ENCODE data around the gene EXOC6B.

The EXOC6B gene

DNA sequence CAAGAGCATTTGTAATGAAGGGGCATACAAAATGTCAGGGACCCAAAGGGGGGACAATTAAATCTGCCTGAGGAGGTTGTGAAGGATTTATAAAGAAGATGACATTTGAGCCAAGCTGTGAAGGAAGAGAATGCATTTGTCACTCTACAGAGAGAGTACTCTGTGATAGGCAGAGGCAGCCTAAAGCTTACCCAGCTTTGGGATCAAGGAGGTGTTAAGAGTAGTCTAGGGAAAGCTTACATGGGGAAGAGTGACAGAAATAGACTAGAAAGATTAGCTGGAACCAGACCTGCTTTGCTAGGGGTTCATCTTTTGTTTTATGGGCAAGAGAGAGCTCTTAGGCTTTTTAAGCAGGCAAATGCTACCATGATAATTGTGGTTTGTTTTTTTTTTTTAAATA lies 509.1 kb downstream of the EXOC6B start:
- H3K27me3 ChIP-seq (replicated peaks; ENCODE audit: control insufficient read depth, insufficient read depth, low read length): no peaks in the 10 kb centered on the region
- no peak overlapping the region for H3K4me3 ChIP-seq (replicated peaks; ENCODE audit: low read depth, low read length)

DNA sequence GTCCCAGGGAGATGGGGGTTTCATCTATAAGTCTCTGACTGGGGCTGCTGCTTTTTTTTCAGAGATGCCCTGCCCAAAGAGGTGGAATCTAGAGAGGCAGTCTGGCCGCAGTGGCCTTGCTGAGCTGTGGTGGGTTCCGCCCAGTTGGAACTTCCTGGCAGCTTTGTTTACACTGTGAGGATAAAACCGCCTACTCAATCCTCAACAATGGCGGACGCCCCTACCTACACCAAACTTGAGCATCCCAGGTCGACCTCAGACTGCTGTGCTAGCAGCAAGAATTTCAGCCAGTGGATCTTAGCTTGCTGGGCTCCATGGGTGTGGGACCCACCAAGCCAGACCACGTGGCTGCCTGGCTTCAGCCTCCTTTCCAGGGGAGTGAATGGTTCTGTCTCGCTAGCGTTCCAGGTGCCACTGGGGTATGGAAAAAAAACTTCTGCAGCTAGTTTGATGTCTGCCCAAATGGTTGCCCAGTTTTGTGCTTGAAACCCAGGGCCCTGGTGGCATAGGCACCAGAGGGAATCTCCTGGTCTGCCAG lies 525.6 kb downstream of the EXOC6B start:
- Histone ChIP-seq H3K27me3 (replicated peaks; ENCODE audit: control insufficient read depth, insufficient read depth, low read length) (no peaks in the 10 kb centered on the region), H3K4me3 (replicated peaks; ENCODE audit: low read depth, low read length) (no peak overlapping the region), H3K36me3 (ENCODE audit: control insufficient read depth, insufficient read depth, low read length) (no peaks in the 10 kb centered on the region)
- no peak for DNase-seq (ENCODE audit: extremely low read depth, insufficient read length)
- TF ChIP-seq, protein P1, sequence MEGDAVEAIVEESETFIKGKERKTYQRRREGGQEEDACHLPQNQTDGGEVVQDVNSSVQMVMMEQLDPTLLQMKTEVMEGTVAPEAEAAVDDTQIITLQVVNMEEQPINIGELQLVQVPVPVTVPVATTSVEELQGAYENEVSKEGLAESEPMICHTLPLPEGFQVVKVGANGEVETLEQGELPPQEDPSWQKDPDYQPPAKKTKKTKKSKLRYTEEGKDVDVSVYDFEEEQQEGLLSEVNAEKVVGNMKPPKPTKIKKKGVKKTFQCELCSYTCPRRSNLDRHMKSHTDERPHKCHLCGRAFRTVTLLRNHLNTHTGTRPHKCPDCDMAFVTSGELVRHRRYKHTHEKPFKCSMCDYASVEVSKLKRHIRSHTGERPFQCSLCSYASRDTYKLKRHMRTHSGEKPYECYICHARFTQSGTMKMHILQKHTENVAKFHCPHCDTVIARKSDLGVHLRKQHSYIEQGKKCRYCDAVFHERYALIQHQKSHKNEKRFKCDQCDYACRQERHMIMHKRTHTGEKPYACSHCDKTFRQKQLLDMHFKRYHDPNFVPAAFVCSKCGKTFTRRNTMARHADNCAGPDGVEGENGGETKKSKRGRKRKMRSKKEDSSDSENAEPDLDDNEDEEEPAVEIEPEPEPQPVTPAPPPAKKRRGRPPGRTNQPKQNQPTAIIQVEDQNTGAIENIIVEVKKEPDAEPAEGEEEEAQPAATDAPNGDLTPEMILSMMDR (IDR thresholded peaks at IDR 0.05; ENCODE audit: insufficient read depth, low read length, poor library complexity, severe bottlenecking): no peak

More for the DNA sequence above, 509.1 kb downstream of the EXOC6B start:
- no peak for DNase-seq (ENCODE audit: extremely low read depth, insufficient read length)
- TF ChIP-seq, protein P1 (IDR thresholded peaks at IDR 0.05; ENCODE audit: insufficient read depth, low read length, poor library complexity, severe bottlenecking): no peak
- no peaks in the 10 kb centered on the region for H3K36me3 ChIP-seq (ENCODE audit: control insufficient read depth, insufficient read depth, low read length)

DNA sequence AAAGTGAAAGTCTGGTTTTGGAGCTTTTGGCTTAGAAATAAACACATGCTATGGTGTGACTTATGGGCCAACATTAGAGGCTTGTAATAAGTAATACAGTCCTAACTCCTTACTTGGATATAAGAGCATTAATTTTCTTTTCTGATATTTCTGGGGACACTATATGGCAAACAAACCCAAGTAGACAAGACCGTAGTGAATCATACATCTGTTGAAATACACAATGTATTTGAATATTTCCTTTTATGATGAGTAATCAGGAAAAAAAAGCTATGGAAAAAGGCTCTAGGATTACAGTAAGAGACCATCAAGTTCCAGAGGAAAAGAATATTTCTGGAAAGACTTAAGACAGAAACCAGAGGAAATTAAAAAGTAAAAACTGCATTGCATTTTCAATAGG lies 532.2 kb downstream of the EXOC6B start:
- no peak overlapping the region for H3K4me3 ChIP-seq (replicated peaks; ENCODE audit: low read depth, low read length)
- DNase-seq (ENCODE audit: extremely low read depth, insufficient read length): no peak
- no peaks in the 10 kb centered on the region for H3K36me3 ChIP-seq (ENCODE audit: control insufficient read depth, insufficient read depth, low read length)
- H3K27me3 ChIP-seq (replicated peaks; ENCODE audit: control insufficient read depth, insufficient read depth, low read length): no peaks in the 10 kb centered on the region
- TF ChIP-seq, protein P1 (IDR thresholded peaks at IDR 0.05; ENCODE audit: insufficient read depth, low read length, poor library complexity, severe bottlenecking): no peak

DNA sequence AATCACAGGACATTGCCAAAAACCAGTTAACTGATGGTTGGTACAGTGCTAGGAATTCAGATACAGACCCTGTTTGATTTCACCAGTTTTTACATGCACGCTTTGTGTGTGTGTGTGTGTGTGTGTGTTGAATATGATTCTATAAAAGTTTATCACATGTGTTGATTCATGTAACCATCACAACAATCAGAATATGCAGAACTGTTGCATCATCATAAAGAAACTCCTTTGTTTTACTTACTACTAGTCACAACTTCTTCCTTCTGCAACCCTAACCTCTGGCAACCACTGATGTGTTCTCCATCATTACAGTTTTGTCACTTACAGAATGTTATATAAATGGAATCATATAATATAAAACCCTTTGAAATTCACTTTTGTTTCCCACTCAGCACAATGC lies 533.4 kb downstream of the EXOC6B start:
- TF ChIP-seq, protein P1 (IDR thresholded peaks at IDR 0.05; ENCODE audit: insufficient read depth, low read length, poor library complexity, severe bottlenecking): no peak
- Histone ChIP-seq H3K36me3 (ENCODE audit: control insufficient read depth, insufficient read depth, low read length) (no peaks in the 10 kb centered on the region), H3K27me3 (replicated peaks; ENCODE audit: control insufficient read depth, insufficient read depth, low read length) (no peaks in the 10 kb centered on the region), H3K4me3 (replicated peaks; ENCODE audit: low read depth, low read length) (no peak overlapping the region)
- no peak for DNase-seq (ENCODE audit: extremely low read depth, insufficient read length)

DNA sequence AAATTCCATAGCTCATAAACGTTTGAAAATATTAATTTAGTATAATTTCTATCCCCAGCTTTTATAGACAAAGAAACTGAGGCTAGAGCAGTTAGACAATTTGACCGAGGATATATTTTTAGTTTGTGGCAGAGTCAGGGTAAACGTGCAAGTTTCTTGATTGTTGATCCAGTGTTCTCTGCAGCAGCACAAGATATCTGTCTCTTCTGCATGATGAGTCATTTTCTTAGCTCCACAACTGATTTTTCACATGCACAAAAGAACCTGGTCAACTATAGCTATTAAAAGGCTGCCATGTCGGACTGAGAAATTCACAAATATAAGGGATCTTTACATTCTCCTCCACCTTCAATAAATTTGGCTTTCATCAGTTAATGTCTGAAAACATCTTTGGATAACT lies 534.8 kb downstream of the EXOC6B start:
- TF ChIP-seq, protein P1 (IDR thresholded peaks at IDR 0.05; ENCODE audit: insufficient read depth, low read length, poor library complexity, severe bottlenecking): no peak
- Histone ChIP-seq H3K27me3 (replicated peaks; ENCODE audit: control insufficient read depth, insufficient read depth, low read length) (no peaks in the 10 kb centered on the region), H3K4me3 (replicated peaks; ENCODE audit: low read depth, low read length) (no peak overlapping the region), H3K36me3 (ENCODE audit: control insufficient read depth, insufficient read depth, low read length) (no peaks in the 10 kb centered on the region)
- DNase-seq (ENCODE audit: extremely low read depth, insufficient read length): no peak

DNA sequence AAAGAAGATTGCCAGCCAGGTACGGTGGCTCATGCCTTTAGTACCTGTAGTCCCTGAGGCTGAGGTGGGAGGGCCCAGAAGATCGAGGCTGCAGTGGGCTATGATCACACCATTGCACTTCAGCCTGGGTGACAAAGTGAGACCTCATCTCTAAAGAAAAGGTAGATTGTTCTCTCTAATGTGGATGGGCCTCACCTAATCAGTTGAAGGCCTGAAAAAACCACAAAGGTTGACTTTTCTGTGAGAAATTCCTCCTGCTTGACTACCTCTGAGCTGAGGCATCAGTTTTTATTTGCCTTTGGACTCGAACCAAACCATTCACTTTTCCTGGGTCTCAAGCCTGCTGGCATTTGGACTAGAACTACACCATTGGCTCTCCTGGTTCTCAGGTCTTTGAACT lies 536.1 kb downstream of the EXOC6B start:
- no peaks in the 10 kb centered on the region for H3K36me3 ChIP-seq (ENCODE audit: control insufficient read depth, insufficient read depth, low read length)
- no peaks in the 10 kb centered on the region for H3K27me3 ChIP-seq (replicated peaks; ENCODE audit: control insufficient read depth, insufficient read depth, low read length)
- no peak for DNase-seq (ENCODE audit: extremely low read depth, insufficient read length)
- H3K4me3 ChIP-seq (replicated peaks; ENCODE audit: low read depth, low read length): no peak overlapping the region
- TF ChIP-seq, protein P1 (IDR thresholded peaks at IDR 0.05; ENCODE audit: insufficient read depth, low read length, poor library complexity, severe bottlenecking): no peak
